ENCODE data around the gene GRID2.

Gene GRID2

DNA sequence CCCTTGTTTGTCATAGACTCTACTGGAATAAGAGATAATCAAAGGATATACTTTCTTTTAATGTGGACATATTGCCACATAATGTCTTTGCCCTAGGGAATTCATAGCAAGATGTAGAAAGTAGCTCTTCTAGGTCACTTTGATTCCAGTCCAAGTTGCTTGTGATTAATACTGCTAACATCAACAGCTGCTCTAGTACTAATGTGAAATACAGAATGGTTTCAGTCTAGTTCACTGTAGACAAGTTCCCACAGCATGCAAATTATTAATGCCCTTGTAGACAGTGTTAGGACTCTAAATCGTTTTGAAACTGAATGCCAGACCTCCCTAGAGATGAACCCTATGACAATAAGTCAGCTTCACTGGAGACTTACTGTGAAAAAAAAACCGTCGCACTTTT lies 1030.2 kb downstream of the GRID2 start:
- Histone ChIP-seq H3K27ac (no peak overlapping the region), H3K36me3 (no peaks in the 10 kb centered on the region), H3K27me3 (ENCODE audit: insufficient read depth, low read depth, severe bottlenecking) (no peaks in the 10 kb centered on the region), H3K9me3 (ENCODE audit: severe bottlenecking) (no peaks in the 10 kb centered on the region), H3K4me3 (ENCODE audit: low read depth, low read length) (no peak overlapping the region)
- TF ChIP-seq, protein P1, sequence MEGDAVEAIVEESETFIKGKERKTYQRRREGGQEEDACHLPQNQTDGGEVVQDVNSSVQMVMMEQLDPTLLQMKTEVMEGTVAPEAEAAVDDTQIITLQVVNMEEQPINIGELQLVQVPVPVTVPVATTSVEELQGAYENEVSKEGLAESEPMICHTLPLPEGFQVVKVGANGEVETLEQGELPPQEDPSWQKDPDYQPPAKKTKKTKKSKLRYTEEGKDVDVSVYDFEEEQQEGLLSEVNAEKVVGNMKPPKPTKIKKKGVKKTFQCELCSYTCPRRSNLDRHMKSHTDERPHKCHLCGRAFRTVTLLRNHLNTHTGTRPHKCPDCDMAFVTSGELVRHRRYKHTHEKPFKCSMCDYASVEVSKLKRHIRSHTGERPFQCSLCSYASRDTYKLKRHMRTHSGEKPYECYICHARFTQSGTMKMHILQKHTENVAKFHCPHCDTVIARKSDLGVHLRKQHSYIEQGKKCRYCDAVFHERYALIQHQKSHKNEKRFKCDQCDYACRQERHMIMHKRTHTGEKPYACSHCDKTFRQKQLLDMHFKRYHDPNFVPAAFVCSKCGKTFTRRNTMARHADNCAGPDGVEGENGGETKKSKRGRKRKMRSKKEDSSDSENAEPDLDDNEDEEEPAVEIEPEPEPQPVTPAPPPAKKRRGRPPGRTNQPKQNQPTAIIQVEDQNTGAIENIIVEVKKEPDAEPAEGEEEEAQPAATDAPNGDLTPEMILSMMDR (IDR thresholded peaks at IDR 0.05; ENCODE audit: low read depth, low read length) = no peak
- no peak for DNase-seq

DNA sequence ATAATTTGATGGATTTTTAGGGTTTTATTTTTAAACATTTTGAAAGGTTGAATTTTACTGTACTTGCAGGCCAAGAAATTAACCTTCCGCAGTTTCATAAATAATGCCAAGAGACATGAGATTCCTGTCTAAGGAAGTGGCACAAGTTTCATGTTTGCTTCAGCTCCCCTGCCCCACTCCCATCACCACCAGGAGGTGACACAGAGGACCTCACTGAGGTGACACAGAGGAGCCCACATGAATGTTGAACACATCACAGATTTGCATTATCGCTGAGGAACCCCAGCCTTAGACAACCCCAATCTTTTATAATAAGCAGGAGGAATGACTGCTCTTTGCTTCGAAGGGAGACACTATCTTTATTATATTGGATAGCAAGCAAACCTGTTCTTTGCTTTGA lies 1033.4 kb downstream of the GRID2 start:
- DNase-seq = no peak
- TF ChIP-seq, protein P1 (IDR thresholded peaks at IDR 0.05; ENCODE audit: low read depth, low read length) = no peak
- H3K27ac ChIP-seq = no peak overlapping the region

DNA sequence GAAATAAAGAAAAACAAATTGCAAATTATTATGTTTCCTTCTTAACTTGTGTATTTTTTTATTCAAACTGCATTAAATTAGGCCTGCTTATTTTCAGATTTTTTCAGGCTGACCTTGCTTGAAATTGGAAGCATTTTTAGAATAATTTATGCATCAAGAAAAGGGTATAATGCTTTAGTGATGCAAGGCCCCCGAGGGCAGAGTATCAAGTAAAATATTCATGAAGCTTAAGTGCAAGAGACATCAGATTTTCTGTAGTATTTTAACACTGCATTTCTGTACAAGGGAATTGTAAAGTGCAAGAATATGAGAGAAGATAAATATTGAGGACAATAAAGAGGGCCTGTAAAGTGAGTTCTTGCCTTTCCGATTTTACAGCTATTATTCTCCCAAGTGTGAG lies 1039.0 kb downstream of the GRID2 start:
- Histone ChIP-seq H3K9me3 (ENCODE audit: severe bottlenecking) (no peaks in the 10 kb centered on the region), H3K27me3 (ENCODE audit: insufficient read depth, low read depth, severe bottlenecking) (no peaks in the 10 kb centered on the region), H3K4me3 (ENCODE audit: low read depth, low read length) (no peak overlapping the region), H3K27ac (no peak overlapping the region), H3K36me3 (no peaks in the 10 kb centered on the region)
- TF ChIP-seq, protein P1 (IDR thresholded peaks at IDR 0.05; ENCODE audit: low read depth, low read length) = no peak
- DNase-seq = no peak

More for the DNA sequence above, 1033.4 kb downstream of the GRID2 start:
- Histone ChIP-seq H3K4me3 (ENCODE audit: low read depth, low read length) (no peak overlapping the region), H3K9me3 (ENCODE audit: severe bottlenecking) (no peaks in the 10 kb centered on the region), H3K36me3 (no peaks in the 10 kb centered on the region), H3K27me3 (ENCODE audit: insufficient read depth, low read depth, severe bottlenecking) (no peaks in the 10 kb centered on the region)

DNA sequence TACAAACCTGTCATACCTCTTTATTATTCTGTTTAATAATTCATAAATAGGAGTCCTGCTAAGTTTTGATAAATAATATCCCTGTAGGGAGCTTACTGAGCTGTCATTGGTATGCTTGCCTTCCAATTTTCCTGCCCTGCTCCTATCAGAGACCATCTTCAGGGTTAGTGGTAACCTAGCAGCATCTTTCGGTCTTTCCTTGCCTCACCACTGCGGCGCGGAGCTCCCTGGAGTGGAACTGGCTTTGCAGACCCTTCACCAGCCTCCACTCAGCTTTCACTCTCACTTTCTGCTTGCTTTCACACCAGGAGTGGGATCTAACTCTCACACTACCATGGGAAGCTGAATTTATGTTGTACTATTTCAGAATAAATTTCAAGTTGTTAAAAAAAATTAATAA lies 1043.1 kb downstream of the GRID2 start:
- TF ChIP-seq, protein P1 (IDR thresholded peaks at IDR 0.05; ENCODE audit: low read depth, low read length) = no peak
- no peak overlapping the region for H3K27ac ChIP-seq
- no peak overlapping the region for H3K4me3 ChIP-seq (ENCODE audit: low read depth, low read length)

DNA sequence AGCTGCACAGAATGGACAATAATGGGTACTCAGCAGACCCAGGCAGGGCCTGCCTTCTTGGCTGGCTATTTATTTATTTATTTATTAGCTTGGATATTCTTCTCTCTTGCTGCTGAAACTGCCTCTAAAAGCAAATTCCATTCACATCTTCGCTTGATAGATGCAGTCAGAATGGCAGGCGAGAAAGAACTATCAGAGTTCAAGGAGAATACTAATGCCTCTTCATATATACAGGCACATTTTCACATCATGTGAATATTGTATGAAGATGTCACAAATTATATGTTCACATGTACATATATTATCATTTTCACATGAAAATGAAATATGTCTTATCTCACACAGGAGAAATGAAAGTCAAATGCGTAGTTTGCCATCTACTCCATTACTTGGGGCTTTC lies 1045.1 kb downstream of the GRID2 start:
- no peak for DNase-seq
- no peaks in the 10 kb centered on the region for H3K36me3 ChIP-seq
- no peaks in the 10 kb centered on the region for H3K27me3 ChIP-seq (ENCODE audit: insufficient read depth, low read depth, severe bottlenecking)
- no peak overlapping the region for H3K27ac ChIP-seq
- no peak overlapping the region for H3K4me3 ChIP-seq (ENCODE audit: low read depth, low read length)
- no peaks in the 10 kb centered on the region for H3K9me3 ChIP-seq (ENCODE audit: severe bottlenecking)
- TF ChIP-seq, protein P1 (IDR thresholded peaks at IDR 0.05; ENCODE audit: low read depth, low read length) = no peak

More for the DNA sequence above, 1043.1 kb downstream of the GRID2 start:
- Histone ChIP-seq H3K27me3 (ENCODE audit: insufficient read depth, low read depth, severe bottlenecking) (no peaks in the 10 kb centered on the region), H3K36me3 (no peaks in the 10 kb centered on the region), H3K9me3 (ENCODE audit: severe bottlenecking) (no peaks in the 10 kb centered on the region)
- no peak for DNase-seq

DNA sequence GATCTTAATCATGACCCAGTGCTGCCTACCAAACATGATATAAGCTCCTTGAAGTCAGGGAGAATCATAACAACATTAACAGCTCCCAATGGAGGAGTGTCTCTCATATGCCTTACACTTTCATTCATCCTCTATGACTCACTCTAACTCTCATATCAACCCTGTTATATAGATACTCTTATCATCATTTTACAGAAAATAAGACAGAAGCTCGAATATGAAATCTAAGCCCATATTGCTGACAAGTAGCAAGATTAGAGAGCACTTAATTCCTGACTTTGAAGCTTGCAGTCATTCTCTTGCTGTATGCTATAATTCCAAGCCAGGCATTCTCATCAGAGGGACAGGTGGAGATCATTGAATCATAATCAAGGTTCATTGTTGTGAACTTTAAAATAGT lies 1048.1 kb downstream of the GRID2 start:
- no peak overlapping the region for H3K4me3 ChIP-seq (ENCODE audit: low read depth, low read length)
- no peaks in the 10 kb centered on the region for H3K9me3 ChIP-seq (ENCODE audit: severe bottlenecking)
- TF ChIP-seq, protein P1 (IDR thresholded peaks at IDR 0.05; ENCODE audit: low read depth, low read length) = no peak
- no peak for DNase-seq
- H3K36me3 ChIP-seq = no peaks in the 10 kb centered on the region
- no peaks in the 10 kb centered on the region for H3K27me3 ChIP-seq (ENCODE audit: insufficient read depth, low read depth, severe bottlenecking)
- H3K27ac ChIP-seq = no peak overlapping the region

All from WERI-Rb-1 (cell line).